Parathyroid adenoma (tissue), 2 donors: ENCODE results near the gene TMEM164.

Experiments
- H2AFZ ChIP-seq: fragments of 300-600 bp; sonication (generic); one replicate; pipeline ENCODE4 v1.7.0; 2017; ENCODE audit warnings: antibody characterized with exemption, mild to moderate bottlenecking
- H3K27ac ChIP-seq: fragments of 300-600 bp; sonication (generic); one replicate; pipeline ENCODE4 v1.7.0; 2017
- H3K27me3 ChIP-seq: fragments of 300-600 bp; sonication (generic); one replicate; pipeline ENCODE4 v1.7.0; 2017; ENCODE audit warnings: low read length; ENCODE audit not compliant: control insufficient read depth, insufficient read depth
- H3K36me3 ChIP-seq: fragments of 300-600 bp; sonication (generic); one replicate; pipeline ENCODE4 v1.7.0; 2017; ENCODE audit warnings: low read length; ENCODE audit not compliant: control insufficient read depth, insufficient read depth
- H3K4me1 ChIP-seq: fragments of 300-600 bp; sonication (generic); one replicate; pipeline ENCODE4 v1.7.0; 2017; ENCODE audit warnings: control low read depth
- H3K4me2 ChIP-seq: fragments of 300-600 bp; sonication (generic); one replicate; pipeline ENCODE4 v1.7.0; 2017; ENCODE audit warnings: low read length
- H3K4me3 ChIP-seq: fragments of 300-600 bp; sonication (generic); one replicate; pipeline ENCODE4 v1.7.0; 2017; ENCODE audit warnings: low read depth, low read length
- H3K79me2 ChIP-seq: fragments of 300-600 bp; sonication (generic); one replicate; pipeline ENCODE4 v1.7.0; 2017; ENCODE audit warnings: control low read depth
- H3K9ac ChIP-seq: fragments of 300-600 bp; sonication (generic); one replicate; pipeline ENCODE4 v1.7.0; 2017; ENCODE audit warnings: mild to moderate bottlenecking
- H3K9me3 ChIP-seq: fragments of 300-600 bp; sonication (generic); one replicate; pipeline ENCODE4 v1.7.0; 2017; ENCODE audit warnings: low read length; ENCODE audit not compliant: control insufficient read depth
- CTCF ChIP-seq: fragments of 300-600 bp; sonication (generic); IDR thresholded peaks from one replicate; pipeline ENCODE4 v1.7.0; 2017; ENCODE audit warnings: antibody characterized with exemption, mild to moderate bottlenecking
- donor health status: primary hyperparathyroidism.

The TMEM164 gene

GRCh38 chrX:110103344-110103743 is 100.4 kb downstream of the TMEM164 start:
- Histone ChIP-seq H3K79me2 (no peaks in the 10 kb centered on the region), H3K36me3 (no peaks in the 10 kb centered on the region), H3K4me2 (no peak overlapping the region), H3K9ac (no peak overlapping the region), H3K4me1 (no peaks in the 10 kb centered on the region), H2AFZ (no peak overlapping the region), H3K4me3 (no peak overlapping the region), H3K27me3 (no peaks in the 10 kb centered on the region), H3K9me3 (no peaks in the 10 kb centered on the region), H3K27ac (no peak overlapping the region)
- TF ChIP-seq CTCF, result no peak

GRCh38 chrX:110104078-110104477 is 101.2 kb downstream of the TMEM164 start:
- Histone ChIP-seq H3K9ac (no peak overlapping the region), H2AFZ (no peak overlapping the region), H3K79me2 (no peaks in the 10 kb centered on the region), H3K4me3 (no peak overlapping the region), H3K36me3 (no peaks in the 10 kb centered on the region), H3K4me2 (no peak overlapping the region), H3K27me3 (no peaks in the 10 kb centered on the region), H3K9me3 (no peaks in the 10 kb centered on the region), H3K4me1 (no peaks in the 10 kb centered on the region), H3K27ac (no peak overlapping the region)
- no peak for TF ChIP-seq CTCF

- no peak overlapping the region for H3K4me3 ChIP-seq
- no peaks in the 10 kb centered on the region for H3K79me2 ChIP-seq
- no peak overlapping the region for H3K27ac ChIP-seq
- no peak overlapping the region for H3K9ac ChIP-seq
- H3K4me2 ChIP-seq, result no peak overlapping the region
- H3K27me3 ChIP-seq, result no peaks in the 10 kb centered on the region
- TF ChIP-seq CTCF, result no peak
- no peaks in the 10 kb centered on the region for H3K36me3 ChIP-seq
- H3K4me1 ChIP-seq, result peaks cover 6% of the 10 kb centered on the region
- H2AFZ ChIP-seq, result no peak overlapping the region
- no peaks in the 10 kb centered on the region for H3K9me3 ChIP-seq
Measured at GRCh38 chrX:110108381-110108821, 105.5 kb downstream of the TMEM164 start.

GRCh38 chrX:110114260-110114776 is 111.4 kb downstream of the TMEM164 start:
- no peak for TF ChIP-seq CTCF
- Histone ChIP-seq H3K4me2 (no peak overlapping the region), H3K27ac (no peak overlapping the region), H3K4me3 (no peak overlapping the region), H2AFZ (no peak overlapping the region), H3K36me3 (no peaks in the 10 kb centered on the region), H3K79me2 (no peaks in the 10 kb centered on the region), H3K4me1 (peaks cover 6% of the 10 kb centered on the region), H3K9ac (no peak overlapping the region), H3K9me3 (no peaks in the 10 kb centered on the region), H3K27me3 (no peaks in the 10 kb centered on the region)
